Parathyroid adenoma (tissue), 2 donors: ENCODE measurements around the gene MGMT.

Source experiments
- H2AFZ ChIP-seq: fragments of 300-600 bp; sonication (generic); one replicate; pipeline ENCODE4 v1.7.0; 2017; ENCODE audit warnings: antibody characterized with exemption, mild to moderate bottlenecking
- H3K27ac ChIP-seq: fragments of 300-600 bp; sonication (generic); one replicate; pipeline ENCODE4 v1.7.0; 2017
- H3K27me3 ChIP-seq: fragments of 300-600 bp; sonication (generic); one replicate; pipeline ENCODE4 v1.7.0; 2017; ENCODE audit warnings: low read length; ENCODE audit not compliant: control insufficient read depth, insufficient read depth
- H3K36me3 ChIP-seq: fragments of 300-600 bp; sonication (generic); one replicate; pipeline ENCODE4 v1.7.0; 2017; ENCODE audit warnings: low read length; ENCODE audit not compliant: control insufficient read depth, insufficient read depth
- H3K4me1 ChIP-seq: fragments of 300-600 bp; sonication (generic); one replicate; pipeline ENCODE4 v1.7.0; 2017; ENCODE audit warnings: control low read depth
- H3K4me2 ChIP-seq: fragments of 300-600 bp; sonication (generic); one replicate; pipeline ENCODE4 v1.7.0; 2017; ENCODE audit warnings: low read length
- H3K4me3 ChIP-seq: fragments of 300-600 bp; sonication (generic); one replicate; pipeline ENCODE4 v1.7.0; 2017; ENCODE audit warnings: low read depth, low read length
- H3K79me2 ChIP-seq: fragments of 300-600 bp; sonication (generic); one replicate; pipeline ENCODE4 v1.7.0; 2017; ENCODE audit warnings: control low read depth
- H3K9ac ChIP-seq: fragments of 300-600 bp; sonication (generic); one replicate; pipeline ENCODE4 v1.7.0; 2017; ENCODE audit warnings: mild to moderate bottlenecking
- H3K9me3 ChIP-seq: fragments of 300-600 bp; sonication (generic); one replicate; pipeline ENCODE4 v1.7.0; 2017; ENCODE audit warnings: low read length; ENCODE audit not compliant: control insufficient read depth
- CTCF ChIP-seq: fragments of 300-600 bp; sonication (generic); IDR thresholded peaks from one replicate; pipeline ENCODE4 v1.7.0; 2017; ENCODE audit warnings: antibody characterized with exemption, mild to moderate bottlenecking
- donor health status: primary hyperparathyroidism.

The MGMT gene

GRCh38 chr10:129796710-129797420 lies 329.8 kb downstream of the MGMT start:
- H3K27ac ChIP-seq = no peak overlapping the region
- H2AFZ ChIP-seq = no peak overlapping the region
- H3K36me3 ChIP-seq = no peaks in the 10 kb centered on the region
- no peak overlapping the region for H3K9ac ChIP-seq
- no peaks in the 10 kb centered on the region for H3K4me1 ChIP-seq
- H3K4me2 ChIP-seq = no peak overlapping the region
- H3K79me2 ChIP-seq = no peaks in the 10 kb centered on the region
- H3K9me3 ChIP-seq = no peaks in the 10 kb centered on the region
- no peak overlapping the region for H3K4me3 ChIP-seq
- no peaks in the 10 kb centered on the region for H3K27me3 ChIP-seq
- no peak for TF ChIP-seq CTCF

GRCh38 chr10:129799942-129800341 lies 332.9 kb downstream of the MGMT start:
- Histone ChIP-seq H3K27ac (no peak overlapping the region), H3K9ac (no peak overlapping the region), H3K79me2 (no peaks in the 10 kb centered on the region), H3K27me3 (no peaks in the 10 kb centered on the region), H3K9me3 (no peaks in the 10 kb centered on the region), H2AFZ (no peak overlapping the region), H3K4me1 (no peaks in the 10 kb centered on the region), H3K4me2 (no peak overlapping the region), H3K36me3 (no peaks in the 10 kb centered on the region), H3K4me3 (no peak overlapping the region)
- TF ChIP-seq CTCF = no peak

DNA sequence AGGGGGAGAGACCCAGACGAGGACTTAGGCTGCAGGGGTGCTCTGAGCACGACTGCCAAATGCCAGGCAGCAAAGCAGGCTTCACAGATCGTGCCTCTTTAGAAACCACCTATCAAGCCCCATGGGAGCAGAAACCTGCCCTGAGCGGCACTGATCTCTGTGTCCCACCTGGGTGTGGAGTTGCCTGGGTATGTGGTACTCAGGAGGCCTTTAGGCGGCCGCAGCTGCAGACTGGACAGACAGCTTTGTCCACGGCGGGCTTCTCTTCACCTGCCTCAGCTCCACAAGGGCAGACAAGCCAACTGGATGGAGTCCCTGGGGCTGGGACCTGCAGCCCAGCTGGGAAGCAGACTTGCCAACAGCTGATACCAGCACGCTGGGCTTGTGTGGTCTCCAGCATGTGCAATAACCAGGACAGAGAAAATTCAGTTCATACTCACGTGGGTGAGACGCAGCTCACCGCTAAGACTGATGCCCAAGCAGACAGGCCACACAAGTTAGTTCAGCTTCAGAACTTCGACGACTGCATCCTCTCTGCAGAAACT lies 333.8 kb downstream of the MGMT start:
- no peaks in the 10 kb centered on the region for H3K27me3 ChIP-seq
- TF ChIP-seq CTCF = no peak
- no peak overlapping the region for H3K4me3 ChIP-seq
- no peaks in the 10 kb centered on the region for H3K36me3 ChIP-seq
- no peaks in the 10 kb centered on the region for H3K79me2 ChIP-seq
- H3K9ac ChIP-seq = no peak overlapping the region
- H2AFZ ChIP-seq = no peak overlapping the region
- H3K4me2 ChIP-seq = no peak overlapping the region
- H3K9me3 ChIP-seq = no peaks in the 10 kb centered on the region
- no peak overlapping the region for H3K27ac ChIP-seq
- no peaks in the 10 kb centered on the region for H3K4me1 ChIP-seq

DNA sequence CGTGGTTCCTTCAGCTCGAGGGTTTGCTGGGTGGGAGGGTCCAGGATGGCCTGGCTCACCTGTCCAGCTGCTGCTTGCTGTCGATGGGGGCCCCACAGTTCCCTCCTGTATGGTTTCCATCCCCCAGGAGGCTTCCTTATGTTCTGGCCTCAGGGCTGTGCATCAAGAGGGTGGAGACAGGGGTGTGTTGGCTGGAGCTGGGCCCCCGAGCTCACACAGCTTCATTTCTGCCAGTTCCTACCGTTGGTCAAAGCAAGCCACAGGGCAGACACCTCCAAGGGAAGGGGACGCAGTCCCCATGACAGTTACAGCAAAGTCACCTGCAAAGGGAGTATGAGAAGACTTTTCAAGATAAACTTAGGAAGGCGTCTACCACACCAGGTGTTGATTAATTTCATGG lies 340.2 kb downstream of the MGMT start:
- H3K27me3 ChIP-seq = no peaks in the 10 kb centered on the region
- H3K4me1 ChIP-seq = no peaks in the 10 kb centered on the region
- H3K36me3 ChIP-seq = no peaks in the 10 kb centered on the region
- no peak overlapping the region for H3K4me2 ChIP-seq
- TF ChIP-seq CTCF = no peak
- no peak overlapping the region for H3K4me3 ChIP-seq
- H3K9ac ChIP-seq = no peak overlapping the region
- no peak overlapping the region for H2AFZ ChIP-seq
- H3K79me2 ChIP-seq = no peaks in the 10 kb centered on the region
- H3K9me3 ChIP-seq = no peaks in the 10 kb centered on the region
- no peak overlapping the region for H3K27ac ChIP-seq
